Kidney capillary endothelial cell (primary cell): Measurements from ENCODE around the gene CCDC12.

Experiments
- DNase-seq: peaks from one replicate; pipeline ENCODE4 v3.0.0-alpha.2; 2018; ENCODE audit warnings: low spot score

CCDC12 gene

DNA sequence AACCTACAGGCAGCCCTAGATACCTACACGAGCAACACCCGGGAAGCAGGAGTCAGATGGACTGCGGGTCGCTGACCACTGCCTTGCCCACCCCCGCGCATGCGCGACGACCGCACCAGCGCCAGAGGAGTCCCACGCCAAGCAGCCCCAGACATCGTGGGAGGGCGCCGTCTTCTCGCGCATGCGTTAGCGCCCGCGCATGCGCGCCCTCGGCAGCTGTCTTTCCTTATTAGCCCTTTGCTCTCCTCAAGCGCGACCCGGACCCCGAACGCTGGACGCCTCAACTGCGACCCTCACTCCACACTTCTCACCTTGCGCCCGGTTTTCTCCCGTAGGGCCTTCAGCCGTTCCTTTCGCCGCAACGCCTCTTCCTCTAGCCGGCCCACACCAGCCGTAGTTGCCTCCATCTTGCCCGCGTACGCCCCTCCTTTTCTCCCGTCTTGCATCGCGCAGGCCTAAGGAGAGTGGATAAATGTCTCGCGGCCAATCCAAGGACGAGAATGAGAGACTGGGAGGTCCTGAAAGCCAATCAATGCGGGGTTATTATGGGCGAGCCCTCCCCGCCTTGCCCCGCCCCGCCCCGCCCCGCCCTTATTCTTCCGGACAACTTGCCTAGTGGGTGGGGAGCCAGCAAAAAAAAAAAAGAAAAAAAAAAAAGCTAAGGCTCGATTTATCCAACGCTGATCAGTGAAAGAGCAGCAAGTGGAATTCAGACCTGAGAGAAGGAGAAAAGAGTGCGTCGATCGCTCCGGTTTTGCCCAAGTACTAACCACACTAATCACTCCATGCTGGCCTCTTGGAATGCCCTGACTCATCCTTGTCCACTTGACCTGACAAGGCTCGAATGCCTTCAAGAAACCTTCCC, at the start of gene CCDC12:
TSS of gene CCDC12 (minus strand) at position 420 of the 865 bp plus-strand sequence. CDS start at position 407, 13 bp downstream.
- DNase-seq, result peak; percentile 97

DNA sequence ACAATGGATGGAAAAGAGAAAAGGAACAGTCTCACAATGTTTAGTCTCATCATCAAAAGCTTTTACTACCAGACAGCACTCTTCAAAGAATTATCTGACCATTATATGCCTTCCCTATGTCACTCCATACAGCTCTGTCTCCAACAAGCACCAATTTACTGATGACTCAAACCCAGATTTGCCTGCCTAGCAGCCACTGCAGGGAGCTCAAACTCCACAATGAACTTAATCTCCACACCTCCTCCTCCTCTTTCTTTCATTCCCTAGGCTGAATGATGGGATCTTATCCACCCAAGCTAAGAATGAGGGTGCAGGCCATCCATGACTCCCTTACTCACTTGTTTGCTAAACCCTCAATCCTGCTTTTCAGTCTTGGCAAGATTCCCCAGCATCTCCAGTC, 48.4 kb upstream of the CCDC12 start:
- no peak for DNase-seq

DNA sequence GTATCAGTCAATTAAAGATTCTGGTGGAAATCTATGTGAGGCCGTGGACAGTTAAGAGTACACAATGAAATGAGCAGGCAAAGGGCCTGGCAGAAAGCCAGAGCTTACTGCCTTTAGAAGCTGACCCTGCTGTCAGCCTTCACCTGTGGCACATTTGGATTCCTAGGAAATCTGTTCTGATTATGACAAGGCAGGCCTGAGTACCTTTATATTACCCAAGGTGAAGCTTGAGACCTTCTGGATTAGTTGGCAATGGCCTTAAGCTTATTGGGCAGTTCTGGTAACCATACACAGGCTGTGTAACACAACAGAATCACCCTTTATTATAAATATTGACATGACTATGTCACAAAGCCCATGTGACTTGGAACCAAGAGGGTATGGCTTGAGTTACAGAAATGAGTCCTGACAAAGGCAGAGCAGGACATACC, 46.1 kb upstream of the CCDC12 start:
- no peak for DNase-seq

DNA sequence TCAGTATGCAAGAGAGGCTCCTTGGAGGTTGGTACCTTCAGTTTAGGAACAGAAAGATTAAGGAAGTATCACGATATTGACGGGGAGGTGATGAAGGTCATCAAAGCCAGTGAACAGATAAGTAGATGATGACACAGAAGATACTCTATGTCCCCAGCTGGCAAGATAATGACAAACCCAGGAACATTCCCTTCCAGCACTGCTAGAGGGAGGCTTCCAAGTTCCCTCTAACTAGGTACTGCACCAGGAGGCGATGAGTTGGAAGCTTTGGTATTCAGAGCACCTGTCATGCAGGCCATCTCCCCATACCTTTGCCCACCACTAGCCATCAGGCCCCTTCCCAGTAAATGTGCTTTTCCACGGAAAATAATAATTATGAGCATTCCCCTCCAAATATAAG, 43.8 kb upstream of the CCDC12 start:
- no peak for DNase-seq

DNA sequence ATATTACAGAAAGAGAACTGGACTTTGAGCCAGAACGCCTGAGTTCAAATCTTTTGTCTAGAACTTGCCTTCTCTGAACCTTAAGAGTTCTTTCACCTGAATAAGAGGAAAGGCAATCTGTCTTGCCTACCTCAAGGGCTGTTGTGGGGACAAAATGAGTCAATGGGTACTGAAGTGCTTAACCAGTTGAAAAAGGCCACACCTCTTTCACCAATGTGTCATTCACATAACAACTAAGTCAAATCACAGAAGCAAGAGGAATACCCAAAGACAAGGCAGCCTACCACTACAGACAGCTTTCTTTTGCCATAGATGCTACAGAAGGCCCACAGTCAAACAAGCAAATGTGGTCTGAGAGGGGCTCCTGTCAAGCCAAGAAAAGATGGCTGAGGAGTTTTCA, 42.7 kb upstream of the CCDC12 start:
- no peak for DNase-seq

DNA sequence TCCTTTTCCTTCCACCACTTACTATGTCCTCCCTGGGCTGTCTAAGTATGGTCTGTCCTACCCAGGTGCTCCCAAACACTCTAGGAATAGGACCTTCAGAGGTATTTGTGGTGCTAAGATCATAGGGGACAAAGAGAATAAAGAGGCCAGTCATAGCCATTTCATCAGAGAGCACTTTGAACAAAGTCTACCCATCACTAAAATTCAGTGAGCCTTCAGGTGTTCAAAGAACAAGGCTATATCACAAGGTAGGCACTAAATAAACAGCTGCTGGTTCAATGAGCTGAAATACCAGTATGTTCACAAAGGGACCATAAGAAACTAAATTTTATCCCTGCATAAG, 41.7 kb upstream of the CCDC12 start:
- no peak for DNase-seq

DNA sequence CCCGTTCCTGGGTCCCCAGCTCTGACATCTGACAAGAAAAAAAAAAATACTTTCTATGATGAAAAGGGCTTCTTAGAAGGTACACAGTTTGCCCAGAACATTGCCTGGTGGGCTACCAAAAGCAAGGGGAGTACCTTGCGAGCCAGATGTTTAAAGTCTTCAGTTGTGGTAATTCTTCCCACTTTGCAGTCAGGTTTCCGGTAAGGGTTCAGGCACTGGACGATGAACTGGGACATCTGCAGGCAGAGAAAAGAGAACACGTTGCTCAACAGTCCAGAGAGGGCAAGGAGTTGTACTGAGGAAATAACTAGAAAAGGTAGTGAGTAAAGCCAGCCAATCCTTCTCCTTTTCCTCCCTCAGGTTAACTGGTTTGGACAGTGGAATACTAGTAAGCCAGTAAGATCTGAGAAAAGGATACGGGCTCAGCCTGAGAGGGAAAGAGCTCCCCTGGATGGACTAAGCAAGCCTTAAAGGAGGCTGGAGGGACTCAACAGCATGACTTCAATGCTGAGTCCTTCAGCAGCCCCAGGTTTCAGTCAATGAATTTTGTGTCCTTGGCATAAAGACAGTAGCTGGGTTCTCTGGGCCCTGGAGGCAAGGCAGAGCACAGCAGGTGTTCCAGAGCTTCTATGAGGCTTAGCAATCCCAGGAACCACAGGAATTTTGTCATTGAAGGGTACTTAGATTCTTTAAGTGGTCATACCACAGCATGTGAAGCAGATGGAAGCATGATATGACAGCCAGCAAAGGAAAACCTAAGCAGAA, 41.1 kb upstream of the CCDC12 start:
- DNase-seq, result no peak

DNA sequence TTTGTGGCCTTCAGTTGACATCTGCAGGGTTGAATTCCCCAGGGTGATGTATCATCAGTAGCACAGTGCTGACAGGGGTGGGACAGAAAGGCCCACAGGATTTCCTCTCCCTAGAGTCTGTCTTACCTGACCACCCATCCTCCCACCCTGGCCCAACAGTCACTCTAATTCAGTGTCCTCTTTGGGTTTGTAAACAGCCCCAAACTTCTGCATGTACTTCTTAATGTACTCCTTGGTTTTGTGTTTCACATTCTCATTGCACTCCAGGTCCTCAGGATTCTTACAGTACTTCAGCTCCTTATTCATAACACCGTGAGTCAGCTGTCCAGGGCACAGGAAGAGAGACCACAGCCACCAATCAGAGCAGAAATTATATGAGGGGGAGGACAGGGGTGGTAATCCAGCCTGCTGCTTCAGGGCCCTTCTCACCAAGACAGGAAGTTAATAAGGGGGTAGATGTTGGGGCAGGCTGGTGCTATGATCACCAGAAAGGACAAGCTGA, 40.4 kb upstream of the CCDC12 start:
- peak; percentile 83 for DNase-seq

DNA sequence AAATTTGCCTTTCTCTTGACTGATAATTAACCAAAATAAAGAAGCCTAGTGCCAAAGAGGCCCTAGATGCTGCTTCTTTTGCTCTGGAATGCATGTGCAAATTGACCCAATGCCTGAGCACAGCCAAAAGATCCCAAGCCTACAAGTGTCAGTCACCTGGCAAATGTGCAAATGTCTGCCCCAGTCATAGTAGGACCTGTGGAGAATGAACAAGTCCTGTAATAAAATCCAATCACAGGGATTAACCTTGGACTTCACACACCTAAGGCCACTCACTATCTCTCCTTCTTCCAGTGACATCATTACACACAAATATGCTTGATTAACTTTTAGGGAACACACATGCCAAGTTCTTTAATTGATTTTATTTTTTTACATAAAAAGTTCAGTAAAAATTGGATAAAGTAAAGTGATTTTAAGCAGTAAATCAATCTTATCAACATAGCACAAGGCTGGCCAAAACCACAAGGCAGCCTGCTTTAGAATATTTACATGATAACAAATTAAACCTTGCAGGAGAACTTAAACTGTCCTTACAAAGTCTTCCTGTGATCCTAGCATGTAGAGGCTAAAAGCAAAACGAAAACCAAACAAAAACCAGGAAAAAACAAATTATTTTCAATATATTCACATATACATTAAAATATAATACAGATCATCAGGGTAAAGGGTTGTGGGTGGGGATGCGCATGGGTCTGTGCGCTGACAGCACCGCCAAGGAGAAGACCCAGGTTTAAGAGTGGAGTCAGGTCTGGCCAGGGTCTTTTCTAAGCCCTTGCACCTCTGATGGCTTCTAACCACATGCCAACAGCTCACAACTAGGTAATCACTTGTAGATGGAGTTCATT, 39.8 kb upstream of the CCDC12 start:
- DNase-seq, result no peak

DNA sequence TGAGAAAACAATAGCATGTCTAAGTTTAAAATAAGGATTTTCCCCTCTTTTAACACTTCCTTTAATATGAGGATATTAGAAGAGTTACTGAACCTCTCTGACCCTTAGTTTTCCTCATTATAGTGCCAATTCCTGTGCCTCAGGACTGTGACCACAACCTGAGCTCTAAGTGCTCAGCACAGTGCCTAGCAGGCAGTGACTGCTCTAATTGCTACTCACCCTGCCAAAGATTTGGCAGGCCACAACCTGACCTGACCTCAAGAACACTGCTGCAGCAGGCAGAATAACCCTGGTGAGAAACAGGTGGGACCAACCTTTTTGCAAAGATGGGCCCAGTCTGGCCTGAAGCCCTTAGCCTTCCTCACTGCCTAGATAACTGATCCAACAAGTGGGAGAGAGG, 38.6 kb upstream of the CCDC12 start:
- DNase-seq, result no peak

DNA sequence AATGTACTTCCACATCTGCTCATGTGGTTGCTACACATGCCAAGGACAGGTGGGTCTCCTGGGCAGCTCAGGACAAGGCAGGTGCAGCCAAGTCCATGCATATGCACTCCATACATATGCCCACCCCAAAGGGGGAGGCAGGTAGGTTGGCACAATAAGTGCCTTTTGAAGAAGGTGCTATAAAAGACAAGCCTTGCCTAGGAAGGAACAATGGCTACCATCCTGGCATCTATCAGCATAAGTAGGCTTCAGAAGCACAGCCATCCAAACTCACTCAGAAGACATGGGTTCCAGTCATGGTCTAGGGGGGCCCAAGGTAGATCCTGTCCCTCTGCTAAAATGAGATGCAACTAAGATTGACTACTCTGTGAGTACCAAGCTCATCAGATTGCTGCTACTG, 37.5 kb upstream of the CCDC12 start:
- no peak for DNase-seq

DNA sequence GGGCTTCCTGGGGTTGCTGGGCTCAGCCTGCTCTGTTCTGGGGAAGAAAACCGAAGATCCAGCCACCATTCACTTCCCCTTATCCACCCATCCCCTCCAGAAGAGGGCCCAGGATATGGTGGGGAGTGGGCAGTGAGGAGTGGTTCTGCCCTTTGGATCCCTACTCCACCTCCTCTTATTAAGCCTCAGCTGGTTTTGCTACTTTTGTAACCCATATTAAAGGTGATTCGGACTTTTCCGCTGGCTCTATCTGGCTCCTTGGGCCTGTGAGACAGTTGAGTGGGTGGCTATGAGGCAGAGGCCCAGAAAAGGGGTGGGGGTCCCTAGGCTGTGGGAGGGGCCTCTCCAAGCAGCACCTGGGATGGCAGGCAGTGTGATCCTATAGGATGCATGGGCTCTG, 36.7 kb upstream of the CCDC12 start:
- DNase-seq, result no peak

DNA sequence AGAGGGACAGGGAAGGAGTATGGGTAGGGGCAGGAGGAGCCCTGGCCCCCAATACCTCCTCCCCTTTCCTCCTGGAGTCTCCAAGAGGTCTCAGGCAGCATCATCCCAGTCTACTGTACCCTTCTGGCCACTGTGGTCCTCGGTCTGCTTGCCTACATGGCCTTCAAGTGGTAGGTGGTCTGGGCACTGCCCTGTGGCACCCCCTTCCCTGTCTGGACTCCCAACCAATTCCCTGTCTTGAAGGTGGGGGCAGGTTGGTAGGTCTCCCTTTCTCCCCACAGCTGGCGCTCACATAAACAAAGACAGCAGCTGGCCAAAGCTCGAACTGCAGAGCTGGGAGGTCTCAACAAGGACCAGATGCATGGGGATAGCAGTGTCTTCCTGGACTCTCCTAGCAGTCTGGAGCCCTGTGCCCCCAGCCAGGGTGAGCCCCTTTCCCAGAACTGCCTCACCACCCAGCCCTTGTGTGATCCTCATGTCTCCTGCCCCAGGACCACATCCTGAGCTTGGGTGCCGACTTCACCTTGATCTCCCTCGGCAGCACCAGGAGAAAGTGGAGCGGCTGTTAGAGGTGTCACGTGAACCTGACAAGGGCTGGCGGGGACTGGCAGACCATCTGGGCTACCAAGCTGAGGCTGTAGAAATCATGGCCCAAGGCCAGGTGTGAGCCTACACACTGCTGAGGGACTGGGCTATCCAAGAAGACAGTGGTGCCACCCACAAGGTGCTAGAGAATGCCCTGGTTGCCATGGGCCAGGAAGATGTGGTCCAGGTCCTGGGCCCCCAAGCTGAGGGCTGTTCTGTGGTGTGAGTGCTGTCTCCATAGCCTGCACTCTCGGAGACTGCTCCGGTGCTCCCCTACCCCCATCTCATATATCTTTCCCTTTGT, 36.0 kb upstream of the CCDC12 start:
- no peak for DNase-seq

DNA sequence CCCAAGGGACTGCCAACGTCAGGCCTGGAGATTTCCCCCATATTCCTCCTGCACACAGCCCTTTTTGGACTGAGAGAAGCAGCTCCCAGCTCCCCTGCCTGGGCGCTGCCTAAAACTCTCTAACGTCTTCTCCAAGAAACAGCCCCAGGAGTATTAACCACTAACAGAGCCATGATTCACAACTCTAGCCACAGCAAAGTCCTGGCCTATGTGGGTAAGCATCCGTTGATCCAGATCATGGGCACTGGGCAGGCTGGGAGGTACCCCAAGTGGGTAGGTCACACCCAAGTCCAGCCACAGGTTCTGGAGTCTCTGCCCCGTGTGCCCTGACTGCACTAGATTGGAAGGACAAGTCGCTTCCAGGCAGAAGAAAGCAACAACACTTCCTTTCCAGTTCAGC, 34.8 kb upstream of the CCDC12 start:
- no peak for DNase-seq

DNA sequence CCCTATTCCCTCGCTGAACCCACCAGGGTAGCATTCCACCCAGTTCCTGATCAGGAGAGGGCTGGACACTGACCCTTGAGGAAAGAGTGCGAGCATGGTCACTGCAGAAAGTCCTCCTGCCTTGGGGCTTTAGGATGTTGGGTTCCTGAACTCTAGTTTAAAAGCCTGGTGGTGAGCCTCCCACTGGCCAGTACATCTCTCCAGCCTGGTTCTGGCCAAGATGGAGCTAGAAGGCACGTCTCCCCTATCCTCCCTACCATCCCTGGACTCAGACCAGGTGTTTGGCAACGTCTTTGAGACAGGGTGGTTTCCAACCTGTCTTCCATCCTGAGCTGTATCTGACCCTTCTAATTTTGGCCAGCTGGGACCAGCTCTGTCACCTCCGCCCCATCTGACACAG, 34.4 kb upstream of the CCDC12 start:
- no peak for DNase-seq

DNA sequence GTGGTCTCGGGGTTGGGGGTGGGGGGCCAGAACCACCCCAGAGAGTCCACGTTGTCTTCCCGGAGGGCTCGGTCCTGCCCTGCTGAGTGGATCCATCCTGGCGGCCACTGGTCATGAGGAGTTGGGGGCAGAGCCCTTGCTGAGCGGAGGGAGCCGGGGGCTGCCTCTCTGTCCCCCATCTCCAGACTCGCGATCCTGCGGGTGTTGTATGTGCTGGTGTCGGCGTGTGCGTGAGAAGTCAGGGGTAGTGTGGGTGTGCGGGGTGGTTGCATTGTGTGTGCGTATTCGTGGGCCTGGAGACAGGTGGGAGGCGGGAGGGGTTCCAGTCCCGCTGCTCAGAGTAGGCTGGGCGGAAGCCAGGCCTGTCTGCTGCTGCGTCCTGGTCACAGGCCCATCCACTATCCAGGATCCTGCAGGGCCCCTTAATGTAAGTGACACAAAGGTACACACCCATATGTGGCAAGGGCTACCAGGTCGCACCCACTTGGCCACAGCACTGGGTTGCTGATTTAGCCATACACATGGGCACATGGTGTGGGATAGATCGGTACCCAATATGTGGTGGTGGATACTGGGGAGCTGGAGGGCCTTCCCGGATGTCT, 33.7 kb upstream of the CCDC12 start:
- no peak for DNase-seq

DNA sequence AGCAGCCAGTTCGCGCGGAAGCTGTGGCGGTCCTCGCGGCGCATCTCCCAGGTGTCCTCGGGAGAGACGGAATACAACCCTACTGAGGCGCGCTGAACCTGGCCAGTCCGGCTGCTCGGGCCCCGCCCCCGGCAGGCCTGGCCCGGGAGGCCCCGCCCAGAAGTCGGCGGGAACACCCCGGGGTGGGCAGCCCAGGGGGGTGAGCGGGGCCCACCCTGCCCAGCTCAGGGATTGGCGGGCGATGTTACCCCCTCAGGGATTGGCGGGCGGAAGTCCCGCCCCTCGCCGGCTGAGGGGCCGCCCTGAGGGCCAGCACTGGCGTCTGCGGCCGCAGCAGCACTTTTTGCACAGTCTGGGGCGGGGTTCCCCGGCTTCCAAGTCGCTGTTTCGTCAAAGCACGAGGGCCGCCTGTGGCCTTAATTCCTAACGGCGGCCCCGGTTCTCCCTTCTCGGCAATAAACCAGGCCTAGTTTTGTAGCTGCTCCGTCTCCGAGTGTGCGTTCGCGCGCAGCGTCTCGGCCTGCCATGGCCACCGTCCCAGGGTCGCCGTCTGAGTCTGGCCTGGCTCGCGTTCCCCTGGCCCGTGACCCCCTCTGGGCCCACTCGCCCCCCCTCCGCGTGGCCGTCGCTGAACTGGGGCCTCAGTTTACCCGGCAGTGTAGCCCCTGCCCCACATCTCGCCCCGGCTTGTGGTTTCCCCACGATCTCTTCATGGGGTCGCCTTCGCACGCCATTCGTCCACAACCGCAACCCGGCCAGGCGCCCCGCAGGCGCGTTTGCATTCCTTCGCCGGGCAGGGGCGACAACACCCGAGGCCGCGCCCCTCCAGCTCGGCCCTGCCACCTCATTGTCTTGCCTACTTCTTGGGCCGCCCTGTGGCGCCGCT, 32.9 kb upstream of the CCDC12 start:
- DNase-seq, result peak; percentile 85

DNA sequence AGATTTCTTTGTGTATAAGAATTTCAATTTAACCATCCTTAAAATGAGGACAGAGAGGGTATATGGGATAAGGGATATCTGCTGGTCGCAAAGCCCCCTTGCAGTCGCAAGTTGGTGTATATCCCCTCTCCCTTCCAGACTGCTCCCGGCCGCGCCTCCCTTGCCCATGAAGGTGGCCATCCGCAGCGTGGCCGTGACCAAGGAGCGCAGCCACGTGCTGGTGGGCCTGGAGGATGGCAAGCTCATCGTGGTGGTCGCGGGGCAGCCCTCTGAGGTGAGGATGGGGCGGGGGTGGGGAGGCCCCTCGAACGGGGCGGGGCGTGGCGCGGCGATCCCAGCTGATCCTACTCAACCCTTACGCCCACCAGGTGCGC, 32.3 kb upstream of the CCDC12 start:
- no peak for DNase-seq

DNA sequence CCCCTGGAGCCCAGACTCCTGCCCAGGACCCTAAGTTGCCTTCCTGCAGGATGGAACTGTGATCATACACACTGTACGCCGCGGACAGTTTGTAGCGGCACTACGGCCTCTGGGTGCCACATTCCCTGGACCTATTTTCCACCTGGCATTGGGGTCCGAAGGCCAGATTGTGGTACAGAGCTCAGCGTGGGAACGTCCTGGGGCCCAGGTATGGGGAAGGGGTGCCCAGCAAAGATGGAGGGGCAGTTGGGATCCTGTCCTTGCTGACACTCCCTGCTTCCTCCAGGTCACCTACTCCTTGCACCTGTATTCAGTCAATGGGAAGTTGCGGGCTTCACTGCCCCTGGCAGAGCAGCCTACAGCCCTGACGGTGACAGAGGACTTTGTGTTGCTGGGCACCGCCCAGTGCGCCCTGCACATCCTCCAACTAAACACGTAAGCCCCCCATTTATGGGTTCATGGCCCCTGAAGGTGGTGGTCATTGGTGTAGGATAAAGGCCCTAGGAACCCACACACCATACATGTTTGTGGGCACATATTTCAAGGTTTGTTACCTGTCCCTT, 31.8 kb upstream of the CCDC12 start:
- DNase-seq, result no peak
